Testis (tissue), 2 donors: ENCODE results near the gene COL25A1.

Experiments used
- CTCF ChIP-seq, 3 experiments: fragments of 450-650 bp in 2 of 3; fragments of 200-600 bp in 1 of 3; sonication (generic) in 1 of 3; IDR thresholded peaks; one replicate each; pipeline ENCODE4 v1.5.1; 2016 to 2019; ENCODE audit warnings: antibody characterized with exemption in 3 of 3, mild to moderate bottlenecking in 2 of 3, moderate library complexity in 1 of 3
- POLR2A ChIP-seq: fragments of 450-650 bp; IDR thresholded peaks from one replicate; pipeline ENCODE4 v1.6.1; 2017; ENCODE audit warnings: antibody characterized with exemption, mild to moderate bottlenecking, moderate library complexity

DNA sequence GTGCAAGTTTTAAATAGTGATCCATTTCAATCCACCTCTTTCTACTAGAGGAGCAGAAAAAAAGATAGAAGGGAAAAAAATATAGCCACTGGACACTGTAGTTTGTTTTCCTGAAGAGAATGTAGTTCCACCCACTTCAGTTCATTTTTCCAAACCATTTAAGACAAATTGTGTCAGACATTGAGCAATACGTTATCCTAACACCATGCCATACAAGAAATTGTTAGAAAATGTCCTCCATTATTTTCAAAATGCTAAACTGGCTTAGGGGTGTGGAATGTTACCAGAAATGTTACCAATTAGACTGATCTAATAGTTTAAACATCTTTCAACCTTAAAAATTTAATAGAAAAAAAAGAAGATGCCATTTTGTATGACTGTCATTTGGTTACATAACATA is 491.0 kb downstream of the COL25A1 start:
- TF ChIP-seq CTCF (IDR thresholded peaks at IDR 0.05) = no peak
- TF ChIP-seq POLR2A = no peak
